ENCODE data around the gene IKZF3.
"Not testable (repeated sequence)": the region's sequence is repeated elsewhere in the genome, so short reads cannot be mapped to it uniquely, and the experiment has no call there.

IKZF3 gene

DNA sequence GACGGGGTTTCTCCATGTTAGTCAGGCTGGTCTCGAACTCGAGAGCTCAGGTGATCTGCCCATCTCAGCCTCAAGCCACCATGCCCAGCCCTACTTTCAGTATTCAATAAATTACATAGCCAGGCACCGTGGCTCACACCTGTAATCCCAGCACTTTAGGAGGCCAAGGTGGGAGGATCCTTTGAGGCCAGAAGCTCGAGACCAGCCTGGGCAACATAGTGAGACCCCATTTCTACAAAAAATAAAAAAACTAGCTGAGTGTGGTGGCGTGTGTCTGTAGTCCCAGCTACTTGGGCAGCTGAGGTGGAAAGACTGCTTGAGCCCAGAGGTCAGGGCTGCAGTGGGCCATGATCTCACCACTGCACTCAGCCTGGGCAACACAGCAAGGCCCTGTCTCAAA lies 142.0 kb downstream of the IKZF3 start:
- no peak for DNase-seq (ENCODE audit: low spot score)

DNA sequence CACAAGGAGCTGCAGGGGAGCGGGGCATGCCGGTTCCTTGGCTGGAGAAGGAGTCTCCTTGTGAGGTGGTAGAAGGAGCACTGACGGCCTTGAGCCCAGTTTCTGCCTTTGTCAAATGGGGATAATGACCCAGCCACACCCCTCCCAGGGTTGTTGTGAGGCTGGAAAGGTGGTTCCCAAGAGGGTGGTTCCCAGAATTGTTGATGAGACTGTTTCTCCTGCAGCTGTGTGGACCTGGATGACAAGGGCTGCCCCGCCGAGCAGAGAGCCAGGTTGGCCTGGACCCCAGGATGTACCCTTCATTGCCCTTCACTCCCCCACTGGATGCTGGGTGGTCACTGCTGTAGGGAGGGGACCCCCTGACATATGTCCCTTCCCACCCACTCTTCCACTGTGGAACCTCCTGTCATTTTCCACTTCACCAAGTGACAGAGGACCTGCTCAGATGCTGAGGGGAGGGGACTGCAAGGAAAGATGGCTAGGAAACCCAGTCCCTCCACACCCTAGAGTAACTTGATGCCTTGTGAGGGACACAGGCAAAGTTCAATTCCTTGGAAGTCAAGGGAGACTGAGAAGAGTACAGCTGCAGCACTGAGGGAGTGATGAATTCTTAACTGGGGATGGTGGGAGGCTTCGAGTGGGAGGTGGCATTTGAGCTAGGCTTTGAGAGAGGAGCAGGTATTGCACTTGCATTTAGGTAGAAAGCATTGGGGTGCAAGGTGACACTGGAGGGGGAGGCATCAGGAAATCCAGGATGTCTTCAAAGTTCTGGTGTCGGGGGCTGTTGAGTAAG lies 144.4 kb downstream of the IKZF3 start:
- no peak for DNase-seq (ENCODE audit: low spot score)

GRCh38 chr17:39717660-39718059 lies 146.5 kb downstream of the IKZF3 start:
- DNase-seq (ENCODE audit: low spot score), result no peak

DNA sequence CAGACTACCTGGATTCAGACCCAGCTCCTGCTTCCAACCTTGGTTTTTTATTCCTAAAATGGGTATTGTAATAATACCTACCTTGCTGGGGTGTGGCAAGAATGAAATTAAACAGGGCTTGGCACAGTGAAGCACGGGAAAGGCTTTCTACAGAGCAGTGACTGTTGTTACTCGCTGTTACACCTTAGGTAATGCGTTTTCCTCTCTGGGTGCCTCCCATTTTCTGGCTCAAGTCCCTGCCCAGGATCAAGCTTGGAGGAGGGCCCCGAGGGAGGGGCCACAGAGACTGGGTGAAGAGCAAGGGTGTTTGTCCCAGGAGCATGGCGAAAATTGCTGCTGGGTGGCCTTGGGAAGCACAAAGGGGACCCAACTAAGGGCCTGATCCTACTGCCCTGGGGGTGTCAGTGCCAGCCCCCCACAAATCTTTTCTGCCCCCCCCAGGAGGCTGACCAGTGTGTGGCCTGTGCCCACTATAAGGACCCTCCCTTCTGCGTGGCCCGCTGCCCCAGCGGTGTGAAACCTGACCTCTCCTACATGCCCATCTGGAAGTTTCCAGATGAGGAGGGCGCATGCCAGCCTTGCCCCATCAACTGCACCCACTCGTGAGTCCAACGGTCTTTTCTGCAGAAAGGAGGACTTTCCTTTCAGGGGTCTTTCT lies 147.1 kb downstream of the IKZF3 start:
- no peak for DNase-seq (ENCODE audit: low spot score)

GRCh38 chr17:39716073-39716818 lies 147.9 kb downstream of the IKZF3 start:
- no peak for DNase-seq (ENCODE audit: low spot score)

GRCh38 chr17:39715375-39716072 lies 148.6 kb downstream of the IKZF3 start:
- DNase-seq (ENCODE audit: low spot score), result no peak

- DNase-seq (ENCODE audit: low spot score), result no peak
Measured at GRCh38 chr17:39714234-39714633, 149.9 kb downstream of the IKZF3 start.

DNA sequence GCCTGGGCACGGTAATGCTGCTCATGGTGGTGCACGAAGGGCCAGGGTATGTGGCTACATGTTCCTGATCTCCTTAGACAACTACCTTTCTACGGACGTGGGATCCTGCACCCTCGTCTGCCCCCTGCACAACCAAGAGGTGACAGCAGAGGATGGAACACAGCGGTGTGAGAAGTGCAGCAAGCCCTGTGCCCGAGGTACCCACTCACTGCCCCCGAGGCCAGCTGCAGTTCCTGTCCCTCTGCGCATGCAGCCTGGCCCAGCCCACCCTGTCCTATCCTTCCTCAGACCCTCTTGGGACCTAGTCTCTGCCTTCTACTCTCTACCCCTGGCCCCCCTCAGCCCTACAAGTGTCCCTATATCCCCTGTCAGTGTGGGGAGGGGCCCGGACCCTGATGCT lies 152.3 kb downstream of the IKZF3 start:
- DNase-seq (ENCODE audit: low spot score), result no peak

DNA sequence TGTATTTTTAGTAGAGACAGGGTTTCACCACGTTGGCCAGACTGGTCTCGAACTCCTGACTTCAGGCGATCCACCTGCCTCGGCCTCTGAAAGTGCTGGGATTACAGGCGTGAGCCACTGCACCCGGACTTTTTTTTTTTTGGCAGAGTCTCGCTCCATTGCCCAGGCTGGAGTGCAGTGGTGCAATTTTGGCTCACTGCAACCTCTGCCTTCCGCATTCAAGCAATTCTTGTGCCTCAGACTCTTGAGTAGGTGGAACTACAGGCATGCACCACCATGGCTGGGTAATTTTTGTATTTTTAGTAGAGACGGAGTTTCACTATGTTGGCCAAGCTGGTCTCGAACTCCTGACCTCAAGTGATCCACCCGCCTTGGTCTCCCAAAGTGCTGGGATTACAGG lies 153.0 kb downstream of the IKZF3 start:
- DNase-seq (ENCODE audit: low spot score), result not testable (repeated sequence)

DNA sequence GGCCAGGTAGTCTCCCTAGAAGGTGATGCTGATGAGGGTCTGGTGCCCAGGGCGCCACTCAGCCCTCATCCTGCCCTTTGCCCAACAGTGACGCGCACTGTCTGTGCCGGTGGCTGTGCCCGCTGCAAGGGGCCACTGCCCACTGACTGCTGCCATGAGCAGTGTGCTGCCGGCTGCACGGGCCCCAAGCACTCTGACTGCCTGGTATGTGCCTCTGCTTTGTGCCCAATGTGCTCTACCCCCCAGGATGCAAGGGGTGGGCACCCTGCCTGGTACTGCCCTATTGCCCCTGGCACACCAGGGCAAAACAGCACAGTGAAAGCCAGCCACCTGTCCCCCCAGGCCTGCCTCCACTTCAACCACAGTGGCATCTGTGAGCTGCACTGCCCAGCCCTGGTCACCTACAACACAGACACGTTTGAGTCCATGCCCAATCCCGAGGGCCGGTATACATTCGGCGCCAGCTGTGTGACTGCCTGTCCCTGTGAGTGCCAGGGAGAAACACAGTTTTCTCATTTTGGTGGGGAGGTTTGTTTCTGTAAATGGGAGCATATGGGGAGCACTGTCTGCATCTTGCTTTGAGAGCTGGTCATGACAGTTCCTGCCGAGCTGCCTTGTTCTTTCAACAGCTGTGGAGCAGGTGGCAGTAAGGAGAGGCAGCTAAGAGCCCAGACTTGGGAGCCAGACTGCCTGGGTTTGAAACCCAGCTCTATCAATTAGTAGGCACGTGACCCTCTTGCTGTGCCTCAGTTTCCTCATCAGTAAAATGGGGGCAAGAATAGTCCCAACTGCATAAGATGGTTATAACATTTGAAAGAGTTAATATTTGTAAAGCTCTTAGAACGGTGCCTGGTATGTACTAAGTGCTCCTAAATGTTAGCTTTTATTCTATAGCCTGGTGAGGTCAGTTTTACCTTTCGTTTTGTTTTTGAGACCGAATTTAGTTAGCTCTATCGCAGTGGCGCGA lies 153.8 kb downstream of the IKZF3 start:
- DNase-seq (ENCODE audit: low spot score), result no peak

DNA sequence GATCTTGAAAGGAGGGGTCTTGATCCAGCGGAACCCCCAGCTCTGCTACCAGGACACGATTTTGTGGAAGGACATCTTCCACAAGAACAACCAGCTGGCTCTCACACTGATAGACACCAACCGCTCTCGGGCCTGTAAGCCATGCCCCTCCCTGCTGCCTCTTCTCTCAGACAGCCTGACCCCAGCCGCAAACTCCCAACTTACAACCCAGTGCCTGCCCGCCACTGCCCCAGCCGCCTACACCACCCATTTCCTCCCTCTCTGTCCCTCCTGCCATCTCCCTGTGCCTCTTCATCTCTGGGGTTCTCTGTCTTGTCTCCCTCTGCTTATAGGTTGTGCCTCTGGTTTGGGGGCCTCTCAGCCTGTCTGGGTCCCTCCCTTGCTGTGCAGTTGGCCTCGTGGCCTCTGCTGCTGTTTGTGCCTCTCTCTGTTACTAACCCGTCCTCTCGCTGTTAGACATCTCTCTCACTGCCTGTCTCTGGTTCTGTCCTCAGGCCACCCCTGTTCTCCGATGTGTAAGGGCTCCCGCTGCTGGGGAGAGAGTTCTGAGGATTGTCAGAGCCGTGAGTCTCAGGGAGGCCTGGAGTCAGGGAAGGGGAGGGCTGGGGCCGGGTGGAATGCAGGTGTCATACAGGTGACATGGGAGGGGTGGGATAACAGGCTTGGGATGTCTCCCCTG lies 154.7 kb downstream of the IKZF3 start:
- no peak for DNase-seq (ENCODE audit: low spot score)

Small RNA genes within 50 kb of the gene (small RNA-seq; reads per million reads assigned to genes)
- gene AC090844.1 (0 reads per million in 2 experiments), gene MIR4728 (0 reads per million in 2 experiments)

Data from SK-N-DZ (cell line).